IMR-90 (cell line): Measurements from ENCODE around the gene ARHGEF26.

Experiments used
- BHLHE40 ChIP-seq: fragments of 150-350 bp; IDR thresholded peaks from 2 replicates; pipeline ENCODE4 v1.6.1; 2016; ENCODE audit warnings: mild to moderate bottlenecking, low read depth, low read length
- CEBPB ChIP-seq: IDR thresholded peaks from 2 replicates; pipeline ENCODE4 v1.6.1; 2012; ENCODE audit warnings: low read depth, low read length, improper control_type of control experiment
- CTCF ChIP-seq: conservative IDR thresholded peaks from 2 replicates; pipeline ENCODE4 v1.5.1; 2012; ENCODE audit warnings: mild to moderate bottlenecking, low read depth, low read length, improper control_type of control experiment
- FOS ChIP-seq: fragments of 150-350 bp; IDR thresholded peaks from 2 replicates; pipeline ENCODE4 v1.6.1; 2016; ENCODE audit warnings: low read depth, low read length
- MAFK ChIP-seq: IDR thresholded peaks from 2 replicates; pipeline ENCODE4 v1.6.1; 2012; ENCODE audit warnings: low read depth, low read length, improper control_type of control experiment
- MAZ ChIP-seq: IDR thresholded peaks from 2 replicates; pipeline ENCODE4 v1.6.1; 2012; ENCODE audit warnings: low read depth, mild to moderate bottlenecking, low read length, improper control_type of control experiment, moderate library complexity, borderline replicate concordance
- MXI1 ChIP-seq: IDR thresholded peaks from 2 replicates; pipeline ENCODE4 v1.6.1; 2012; ENCODE audit warnings: low read depth, mild to moderate bottlenecking, low read length, moderate library complexity, borderline replicate concordance
- POLR2A ChIP-seq: IDR thresholded peaks from 2 replicates; pipeline ENCODE4 v1.6.1; 2012; ENCODE audit warnings: mild to moderate bottlenecking, low read depth, low read length
- RAD21 ChIP-seq: IDR thresholded peaks from 2 replicates; pipeline ENCODE4 v1.6.1; 2012; ENCODE audit warnings: low read length, improper control_type of control experiment
- RCOR1 ChIP-seq: IDR thresholded peaks from 2 replicates; pipeline ENCODE4 v1.6.1; 2012; ENCODE audit warnings: mild to moderate bottlenecking, low read length, improper control_type of control experiment; ENCODE audit not compliant: insufficient replicate concordance
- SMC3 ChIP-seq: fragments of 150-350 bp; IDR thresholded peaks from 2 replicates; pipeline ENCODE4 v1.6.1; 2016; ENCODE audit warnings: low read depth, mild to moderate bottlenecking, antibody characterized with exemption, low read length, moderate library complexity
- TF ChIP-seq, protein P1 (sequence below): fragments of 150-350 bp; IDR thresholded peaks from 2 replicates; pipeline ENCODE4 v1.6.1; 2017; ENCODE audit warnings: mild to moderate bottlenecking, antibody characterized with exemption, low read length, low read depth

DNA sequence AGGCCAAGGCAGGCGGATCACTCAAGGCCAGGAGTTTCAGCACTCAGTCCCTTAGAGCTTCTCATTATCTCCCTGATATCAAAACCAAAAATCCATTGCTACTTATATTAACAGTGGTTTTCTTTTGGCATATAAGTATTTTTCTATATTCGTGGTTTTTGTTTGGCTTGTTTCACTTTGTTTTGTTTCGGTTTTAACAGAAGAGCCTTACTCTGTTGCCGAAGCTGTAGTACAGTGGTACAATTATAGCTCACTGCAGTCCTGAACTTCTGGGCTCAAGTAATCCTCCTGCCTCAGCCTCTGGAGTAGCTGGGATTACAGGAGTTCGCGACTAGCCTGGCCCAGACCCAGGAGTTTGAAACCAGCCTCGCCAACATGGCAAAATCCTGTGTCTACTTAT is 42.5 kb upstream of the ARHGEF26 start:
- TF ChIP-seq CTCF (no peak), BHLHE40 (no peak), FOS (no peak), MAFK (no peak), POLR2A (no peak), MXI1 (no peak), RAD21 (no peak), MAZ (no peak), CEBPB (no peak), SMC3 (no peak), RCOR1 (no peak)
- TF ChIP-seq, protein P1, sequence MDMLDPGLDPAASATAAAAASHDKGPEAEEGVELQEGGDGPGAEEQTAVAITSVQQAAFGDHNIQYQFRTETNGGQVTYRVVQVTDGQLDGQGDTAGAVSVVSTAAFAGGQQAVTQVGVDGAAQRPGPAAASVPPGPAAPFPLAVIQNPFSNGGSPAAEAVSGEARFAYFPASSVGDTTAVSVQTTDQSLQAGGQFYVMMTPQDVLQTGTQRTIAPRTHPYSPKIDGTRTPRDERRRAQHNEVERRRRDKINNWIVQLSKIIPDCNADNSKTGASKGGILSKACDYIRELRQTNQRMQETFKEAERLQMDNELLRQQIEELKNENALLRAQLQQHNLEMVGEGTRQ = no peak
